ENCODE measurements around the gene SLC47A2. TPM values are rescaled to one million over a fixed set of nuclear protein-coding genes. Genes with fewer than 3 reads are reported as not detected.

SLC47A2 gene
- polyA plus RNA-seq, 10 donors, result 0.13 to 0.49 (median 0.24) TPM; not detected in 1

DNA sequence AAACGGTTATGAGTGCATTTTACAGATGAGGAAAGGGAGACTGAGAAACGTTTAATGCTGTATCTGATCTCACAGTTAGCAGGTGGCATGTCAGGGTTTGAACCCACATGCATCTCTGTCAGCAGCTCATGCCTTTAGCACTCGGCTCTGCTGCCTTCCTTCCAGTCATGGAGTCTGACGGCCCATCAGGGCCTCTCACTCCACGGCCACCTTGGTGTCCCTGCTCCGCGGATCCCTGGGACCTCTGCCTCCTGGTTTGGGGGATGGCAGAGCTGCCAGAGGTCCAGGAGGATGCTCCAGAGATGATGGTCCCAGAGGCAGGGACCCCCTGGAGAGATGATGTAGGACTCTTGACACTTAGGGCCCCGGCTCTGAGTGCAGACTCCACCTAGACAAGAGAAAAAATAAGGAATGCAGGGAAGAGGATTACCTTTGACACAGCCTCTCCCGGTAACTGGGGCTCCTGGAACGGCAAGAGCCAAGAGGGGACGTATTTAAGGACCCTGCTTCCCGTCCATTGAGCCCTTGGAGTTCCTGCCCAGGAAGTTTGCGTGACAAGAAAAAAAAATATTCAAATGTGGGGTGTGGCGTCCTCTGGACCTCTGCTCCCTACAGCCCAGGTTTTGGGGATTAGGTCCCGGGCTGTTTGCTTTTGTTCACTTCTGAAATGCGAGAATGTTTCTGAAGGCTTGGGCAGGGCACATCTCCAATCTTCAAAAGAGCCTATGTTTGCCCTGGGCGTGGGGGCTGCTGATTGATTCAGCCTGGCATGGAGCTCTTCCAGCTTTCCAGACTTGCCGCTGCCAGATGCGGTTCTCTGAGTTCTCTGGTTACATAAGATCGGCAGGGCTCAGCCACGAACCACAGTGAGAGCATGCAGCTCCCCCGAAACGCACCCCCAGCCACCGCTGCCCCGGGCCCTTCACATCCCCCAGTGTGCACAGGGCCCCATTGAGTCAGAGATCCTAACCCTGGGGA lies 31.7 kb upstream of the SLC47A2 start, which contains the start of gene ALDH3A1:
Gene ALDH3A1 (minus strand): TSS at position 470 of the 978 bp plus-strand sequence. CDS start 3,169 bp downstream, outside the sequence.
- DNase-seq, result no peak

DNA sequence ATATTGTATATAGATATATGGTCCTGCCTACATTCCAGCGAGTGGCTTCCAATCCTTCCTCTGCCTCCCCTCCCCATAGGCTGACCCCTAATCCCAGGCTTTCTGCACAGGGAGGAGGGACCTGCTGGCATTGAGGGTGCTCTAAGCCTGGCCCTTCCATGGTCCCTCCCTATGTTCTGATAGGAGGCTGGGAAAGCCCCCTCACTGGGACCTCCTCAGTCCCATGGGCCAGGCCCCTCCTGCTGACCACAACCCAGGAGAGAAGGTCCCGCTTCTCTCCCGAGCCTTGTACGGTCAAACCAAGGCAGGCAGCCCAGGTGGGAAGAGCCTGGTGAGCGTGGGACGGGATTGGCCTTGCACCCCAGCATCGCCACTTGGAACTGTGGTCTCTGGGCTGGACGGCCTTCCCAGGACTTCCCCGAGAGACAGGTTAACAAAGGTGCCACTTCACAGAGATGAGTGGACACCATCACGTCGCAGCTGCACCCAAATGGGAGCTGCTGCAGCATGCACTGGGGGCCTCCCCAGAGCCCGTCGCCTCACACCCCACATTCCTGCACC lies 30.9 kb upstream of the SLC47A2 start:
- DNase-seq, result no peak

DNA sequence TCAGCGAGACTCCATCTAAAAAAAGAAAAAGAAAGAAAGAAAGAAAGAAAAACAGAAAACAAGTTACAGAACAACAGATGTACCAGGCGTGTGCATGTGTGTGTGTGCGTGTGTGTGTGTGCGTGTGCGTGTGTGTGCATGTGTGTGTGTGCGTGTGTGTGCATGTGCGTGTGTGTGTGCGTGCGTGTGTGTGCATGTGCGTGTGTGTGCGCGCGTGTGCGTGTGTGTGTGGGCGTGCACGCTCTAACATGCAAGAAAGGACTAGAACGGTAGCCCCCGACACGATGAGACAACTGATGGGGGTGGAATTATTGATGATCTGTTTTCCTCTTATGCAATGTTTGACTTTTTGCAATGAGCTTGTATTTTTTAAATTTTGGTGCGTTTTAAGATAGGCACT lies 30.1 kb upstream of the SLC47A2 start:
- DNase-seq, result no peak

DNA sequence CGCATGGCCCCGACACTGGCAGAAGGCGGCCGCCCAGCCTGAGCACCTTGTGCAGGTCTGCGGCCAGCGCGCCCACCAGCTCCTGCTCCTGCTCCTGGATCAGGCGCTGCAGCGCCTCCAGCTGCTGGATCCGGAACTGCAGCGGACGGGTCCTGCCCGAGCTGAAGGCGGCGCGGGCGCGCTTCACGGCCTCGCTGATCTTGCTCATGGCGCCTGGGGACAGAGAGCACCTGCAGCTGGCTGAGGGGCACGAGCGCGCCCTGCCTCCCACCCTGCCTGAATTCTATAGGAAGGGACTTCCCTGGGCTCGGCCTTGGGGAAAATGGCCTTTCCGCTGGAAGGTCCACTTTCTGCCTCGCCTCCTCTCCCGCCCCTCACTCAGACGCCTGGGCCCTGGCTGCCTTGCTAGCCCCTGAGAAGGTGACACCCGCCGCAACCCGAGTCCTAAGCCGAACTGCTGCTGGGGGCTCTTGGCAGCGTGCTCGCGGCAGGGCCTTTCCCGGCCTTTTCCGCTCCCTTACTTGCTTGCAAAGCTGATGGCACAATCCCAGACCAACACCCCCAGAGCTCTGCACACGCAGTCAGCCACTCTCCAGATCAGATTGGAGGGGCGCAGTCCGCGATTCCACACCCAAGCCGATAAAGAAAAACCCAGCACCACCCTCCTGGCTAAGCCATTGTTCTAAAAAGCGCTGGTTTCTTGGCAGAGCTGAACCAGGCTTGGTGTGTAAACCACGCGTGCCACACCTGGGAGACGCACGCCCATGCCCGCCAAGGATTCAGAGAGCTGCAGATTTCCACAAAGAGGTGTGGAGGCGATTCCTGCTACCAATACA lies 28.8 kb upstream of the SLC47A2 start:
- DNase-seq, result peak; percentile 78 to 96 (median 92)

DNA sequence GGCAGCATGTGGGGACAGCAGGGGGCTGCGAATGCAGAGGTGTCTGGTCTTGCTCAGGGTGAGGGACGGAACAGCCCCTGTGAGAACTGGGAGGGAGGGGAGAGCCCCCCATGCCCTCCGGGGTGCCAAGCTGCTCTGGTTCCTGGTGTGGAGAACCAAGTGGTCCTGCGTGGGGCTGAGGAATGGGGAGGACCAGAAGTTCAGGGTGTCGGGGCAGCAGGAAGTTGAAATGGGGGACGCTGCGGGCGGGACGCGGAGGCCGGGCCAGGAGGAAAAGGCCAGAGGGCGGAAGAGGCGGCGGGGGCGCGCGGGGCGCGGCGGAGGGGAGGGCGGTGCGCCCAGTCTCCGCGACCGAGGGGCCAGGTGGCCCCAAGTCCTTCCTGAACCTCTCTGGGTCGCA lies 28.1 kb upstream of the SLC47A2 start:
- peak in 1 of 3 donors; percentile 45 for DNase-seq

- no peak for DNase-seq
Measured at GRCh38 chr17:19743101-19744100, 27.0 kb upstream of the SLC47A2 start.

GRCh38 chr17:19742495-19742894 lies 26.1 kb upstream of the SLC47A2 start:
- DNase-seq, result no peak

DNA sequence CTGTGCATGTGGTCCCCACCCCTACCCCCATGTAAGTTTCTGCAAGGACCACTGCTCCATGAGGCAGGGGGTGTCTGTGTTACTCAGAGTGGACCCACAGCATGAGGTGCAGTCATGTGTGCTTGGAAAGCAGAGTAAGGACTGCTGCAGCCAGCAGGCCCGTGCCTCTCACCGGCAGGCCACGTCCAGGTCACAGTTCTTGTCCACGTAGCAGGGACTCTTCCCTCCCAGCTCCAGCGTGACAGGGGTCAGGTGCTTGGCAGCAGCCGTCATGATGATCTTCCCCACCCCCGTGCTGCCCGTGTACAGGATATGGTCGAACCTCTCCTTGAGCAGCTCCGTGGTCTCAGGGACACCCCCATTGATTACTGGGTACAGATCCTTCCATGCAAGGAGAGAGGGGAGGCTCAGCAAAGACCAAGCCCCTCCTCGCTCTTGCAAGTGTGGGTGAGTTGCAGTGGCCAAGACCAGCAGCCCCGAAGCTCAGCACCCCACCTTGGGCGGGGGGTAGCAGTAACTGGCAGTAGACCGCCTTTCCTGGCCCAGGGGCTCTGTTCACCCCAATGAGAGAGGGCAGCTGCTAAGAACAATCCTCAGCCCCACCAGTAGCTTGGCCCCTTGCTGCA lies 25.6 kb upstream of the SLC47A2 start:
- DNase-seq, result no peak

- no peak for DNase-seq
Measured at GRCh38 chr17:19740933-19741332, 24.5 kb upstream of the SLC47A2 start.

DNA sequence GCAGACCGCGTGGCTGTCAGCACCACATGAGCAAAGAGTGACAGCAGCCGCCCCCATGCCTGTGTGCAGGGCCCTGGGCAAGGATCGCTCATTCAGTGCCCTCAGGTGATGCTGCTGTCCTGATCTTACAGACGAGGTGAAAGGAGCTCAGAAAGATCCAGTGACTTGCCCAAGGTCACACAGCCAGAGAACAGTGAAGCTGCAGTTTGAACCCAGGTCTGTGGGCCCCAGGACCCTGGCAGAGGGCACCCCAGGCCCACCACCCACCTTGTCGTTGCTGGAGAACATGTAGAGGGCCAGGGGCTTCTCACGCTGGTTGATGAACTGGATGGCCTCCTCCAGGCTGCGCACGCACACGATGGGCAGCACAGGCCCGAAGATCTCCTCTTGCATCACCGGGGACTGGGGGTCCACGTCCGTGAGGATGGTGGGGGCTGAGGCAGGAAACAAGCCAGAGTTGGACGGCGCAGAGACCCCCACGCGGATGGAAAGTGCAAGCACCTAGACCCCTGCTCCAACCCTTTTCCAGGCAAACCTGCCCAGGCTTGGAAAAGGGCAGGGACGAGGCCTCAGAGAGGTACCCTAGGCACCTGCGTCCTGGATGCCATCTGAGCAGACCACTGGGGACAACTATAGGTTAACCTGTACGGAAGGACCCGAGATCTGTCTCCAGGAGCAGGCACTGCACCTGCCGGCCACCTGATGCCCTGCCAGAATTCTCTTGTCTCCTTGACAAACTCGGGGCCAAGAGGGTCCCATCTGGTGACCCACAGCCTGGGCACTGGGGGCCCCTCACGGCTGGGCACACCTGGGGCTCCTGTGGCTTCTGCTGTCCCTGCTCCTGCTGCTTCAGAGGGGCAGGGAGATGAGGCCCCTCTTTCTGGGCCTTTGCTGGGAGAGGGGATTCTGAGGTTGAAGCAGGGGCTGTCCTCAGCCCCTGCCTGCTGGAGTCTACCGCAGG lies 23.1 kb upstream of the SLC47A2 start:
- no peak for DNase-seq

DNA sequence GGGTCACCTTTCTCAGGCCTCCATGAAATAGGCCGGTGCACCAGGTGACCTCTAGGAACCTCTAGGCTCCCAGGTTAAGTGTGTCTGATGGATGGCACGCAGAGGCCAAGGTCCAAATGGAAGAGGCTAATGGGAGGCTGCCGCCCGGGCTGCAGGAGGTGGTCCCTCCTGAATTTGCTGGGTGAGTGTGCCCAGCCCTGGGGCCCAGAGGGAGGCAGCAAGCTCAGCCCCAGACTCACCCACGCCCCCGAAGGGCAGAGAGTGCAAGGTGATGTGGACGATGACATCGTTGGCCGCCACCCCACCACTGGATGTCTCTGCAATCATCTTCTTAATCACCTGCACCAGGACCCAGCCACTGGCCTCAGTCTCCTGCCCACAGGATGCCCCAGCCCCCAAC lies 22.4 kb upstream of the SLC47A2 start:
- DNase-seq, result no peak

DNA sequence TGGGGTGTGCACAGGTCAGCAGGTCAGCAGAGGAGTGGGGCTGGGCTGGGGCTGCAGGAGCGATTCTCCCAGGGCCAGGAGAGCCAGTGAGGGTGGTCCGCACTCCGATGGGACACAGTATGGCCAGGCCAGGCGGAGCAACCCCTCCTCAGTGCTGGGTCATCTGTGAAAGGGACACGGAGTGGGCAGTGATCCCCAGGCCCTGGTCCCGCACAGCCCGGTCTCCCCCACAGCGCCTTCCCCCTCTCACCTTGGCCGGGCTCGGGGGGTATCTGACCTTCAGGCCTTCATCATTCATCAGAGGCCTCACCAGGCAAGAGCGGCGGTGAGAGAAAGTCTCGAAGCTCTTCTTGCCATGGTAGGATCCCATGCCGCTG lies 21.7 kb upstream of the SLC47A2 start:
- DNase-seq, result no peak

DNA sequence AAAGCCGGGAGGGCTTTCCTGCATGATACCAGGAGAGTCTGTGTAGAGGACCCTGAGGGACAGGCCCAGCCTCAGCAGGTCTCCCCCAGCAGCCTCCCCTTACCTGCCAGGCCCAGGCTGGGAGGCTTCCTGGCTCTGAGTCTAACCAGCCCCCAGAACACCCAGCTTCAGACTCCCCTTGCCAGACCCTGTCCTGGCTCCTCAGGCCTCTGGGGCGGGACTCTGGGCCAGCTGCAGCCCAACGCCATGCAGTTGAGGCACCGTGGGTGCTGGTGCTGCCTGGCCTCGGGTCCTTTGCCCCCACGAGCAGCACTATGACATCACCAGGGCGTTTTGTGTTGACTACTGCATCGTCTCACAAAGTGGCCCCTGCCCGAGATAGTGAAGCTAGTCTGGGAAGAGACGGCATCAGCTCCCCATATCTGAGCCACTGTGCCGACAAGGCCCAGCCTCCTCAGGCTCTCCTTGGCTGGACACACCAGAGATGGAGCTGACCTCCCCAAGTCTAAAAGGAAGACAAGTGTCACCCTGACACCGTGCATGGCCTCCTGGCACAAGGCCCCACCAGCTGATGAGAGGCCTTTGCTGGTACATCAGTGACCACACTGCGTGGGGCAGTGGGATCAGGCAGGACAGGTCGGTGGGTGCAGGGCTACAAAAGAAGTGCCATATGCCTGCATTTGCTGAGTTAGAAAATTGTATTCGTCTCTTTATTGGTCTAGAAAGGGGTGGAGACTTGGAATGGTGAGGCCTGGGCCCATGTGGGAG lies 21.1 kb upstream of the SLC47A2 start:
- no peak for DNase-seq

- DNase-seq, result no peak
Measured at GRCh38 chr17:19736071-19736470, 19.7 kb upstream of the SLC47A2 start.

DNA sequence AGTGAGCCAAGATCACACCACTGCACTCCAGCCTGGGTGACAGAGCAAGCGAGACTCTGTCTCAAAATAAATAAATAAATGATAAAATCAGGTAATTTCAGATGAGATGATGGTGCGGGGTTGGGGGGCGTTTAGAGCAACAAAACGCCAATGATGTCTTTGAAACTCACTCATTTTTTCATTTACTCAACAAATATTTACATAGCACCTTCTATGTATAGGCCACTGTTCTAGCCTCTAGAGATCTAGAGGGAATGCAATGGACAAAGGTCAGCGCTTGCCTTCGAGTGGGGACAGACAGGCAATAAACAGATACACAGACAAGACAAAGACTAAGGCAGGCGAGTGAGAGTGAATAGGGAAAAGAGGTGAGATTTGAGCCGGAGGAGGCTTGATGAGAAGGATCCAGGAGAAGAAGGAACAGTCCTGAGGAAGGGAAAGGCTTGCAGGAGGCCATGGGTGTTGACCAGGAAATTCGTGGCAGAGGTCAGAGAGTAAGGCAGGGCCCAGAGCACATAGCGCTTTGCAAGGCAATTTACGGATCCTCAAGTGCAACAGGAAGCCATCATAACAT lies 17.7 kb upstream of the SLC47A2 start:
- DNase-seq, result no peak

- no peak for DNase-seq
Measured at GRCh38 chr17:19731626-19732025, 15.2 kb upstream of the SLC47A2 start.

GRCh38 chr17:19730843-19731242 lies 14.5 kb upstream of the SLC47A2 start:
- DNase-seq, result no peak

- no peak for DNase-seq
Measured at GRCh38 chr17:19729900-19730299, 13.5 kb upstream of the SLC47A2 start.
